Measurements from ENCODE around the gene CAPN7. TPM values are rescaled to one million over a fixed set of nuclear protein-coding genes. Genes with fewer than 3 reads are reported as not detected.
A peak's percentile ranks its signal among the peaks of the same experiment; 100 is the strongest.

CAPN7 gene
- total and polyA plus RNA-seq, 2 donors (not counting 1 experiment from before 2014, with no cell fraction given), result 40.4 to 85.9 TPM

DNA sequence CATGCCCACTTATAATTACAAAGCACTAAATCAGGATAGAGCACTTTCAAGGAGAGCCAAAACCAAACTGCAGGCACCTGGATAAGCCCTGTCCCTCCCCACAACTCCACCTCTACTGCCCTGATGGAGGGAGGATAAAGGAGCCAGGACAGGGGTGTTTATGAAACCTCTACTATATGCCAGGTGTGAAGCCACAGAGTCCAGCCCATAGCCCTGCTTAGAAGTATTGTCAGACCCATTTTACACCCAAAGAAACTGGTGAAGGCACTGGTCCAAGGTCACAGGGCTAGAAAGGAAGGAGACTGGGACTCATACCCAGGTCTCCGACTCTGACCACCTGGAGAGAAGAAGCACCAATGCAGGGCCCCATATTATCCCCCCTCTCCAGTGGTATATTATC is 77.7 kb downstream of the CAPN7 start:
- Mint-ChIP-seq H3K4me3 (peak overlapping the region; percentile 40), H3K9me3 (ENCODE audit: insufficient read depth) (no peaks in the 10 kb centered on the region), H3K4me1 (peaks cover 96% of the 10 kb centered on the region), H3K27ac (peak overlapping the region; percentile 88), H3K27me3 (no peaks in the 10 kb centered on the region)
- no peaks in the 10 kb centered on the region for H3K27me3 ChIP-seq (replicated peaks in 1 of 4; ENCODE audit: control extremely low read depth in 1 of 4, control insufficient read depth in 3 of 4, insufficient read depth in 4 of 4, low read length in 3 of 4)
- no peaks in the 10 kb centered on the region for H3K9me3 ChIP-seq (ENCODE audit: control extremely low read depth in 1 of 3, control insufficient read depth in 2 of 3, insufficient read depth in 1 of 3, low read length in 2 of 3)
- H2AFZ ChIP-seq (ENCODE audit: insufficient read depth, low read depth, low read length, poor library complexity, severe bottlenecking), result no peak overlapping the region
- TF ChIP-seq EZH2 (IDR thresholded peaks at IDR 0.05; ENCODE audit: borderline replicate concordance, insufficient read depth, low read depth, low read length, poor library complexity, severe bottlenecking), result no peak
- TF ChIP-seq CTCF (IDR thresholded peaks at IDR 0.05), result no peak
- H3K4me1 ChIP-seq (ENCODE audit: control insufficient read depth in 2 of 2, insufficient read depth in 2 of 2, low read length in 2 of 2), result peaks cover 79 to 81% of the 10 kb centered on the region in 2 donors
- H3K9ac ChIP-seq (ENCODE audit: low read length), result no peak overlapping the region
- H3K79me2 ChIP-seq (ENCODE audit: control insufficient read depth, insufficient read depth, low read length), result peaks cover 100% of the 10 kb centered on the region
- DNase-seq, result no peak
- H4K20me1 ChIP-seq (ENCODE audit: control insufficient read depth, insufficient read depth, low read length, poor library complexity, severe bottlenecking), result peaks cover 100% of the 10 kb centered on the region
- peak overlapping the region in 1 of 2 donors; percentile 25 for H3K27ac ChIP-seq (ENCODE audit: low read length in 2 of 2)
- H3K4me2 ChIP-seq (replicated peaks; ENCODE audit: low read depth, low read length, poor library complexity, severe bottlenecking), result peak overlapping the region; percentile 55
- ChIA-PET POLR2A (interaction anchor here (0.9 kb wide), 1 partner anchor 11 kb away, joined by 3 read pairs; no protein-coding TSS in a partner anchor), CTCF (interaction anchor here (0.8 to 3.9 kb wide), 8 partner anchors 8 to 122 kb away, joined by 3 to 27 read pairs (median 3); partner anchors contain the start of gene SH3BP5)
- peak overlapping the region in 1 of 5 experiments; percentile 7 for H3K4me3 ChIP-seq (ENCODE audit: control extremely low read depth in 1 of 5, extremely low read depth in 1 of 5, insufficient read depth in 1 of 5, low read depth in 2 of 5, low read length in 4 of 5)
- intact Hi-C loops (cut with micrococcal nuclease), result loop anchor here (1.0 kb wide), 1 partner anchor 11 kb away; no protein-coding TSS in a partner anchor
- peak; percentile 22 for ATAC-seq (ENCODE audit: low read depth)
- H3K36me3 ChIP-seq (replicated peaks in 1 of 2; ENCODE audit: control extremely low read depth in 1 of 2, control insufficient read depth in 1 of 2, extremely low read depth in 1 of 2, insufficient read depth in 2 of 2, low read length in 1 of 2), result peaks cover under 1 to 39% of the 10 kb centered on the region in 2 experiments
- WGBS (ENCODE audit: insufficient coverage), result no CpG with 5 or more reads among the region's 1 CpG
